ENCODE measurements around the gene INO80B.

The INO80B gene

GRCh38 chr2:74427551-74427950 is 27.3 kb upstream of the INO80B start:
- TF ChIP-seq POLR2AphosphoS5 (IDR thresholded peaks at IDR 0.05; ENCODE audit: low read depth, low read length), result no peak
- TF ChIP-seq POLR2A (IDR thresholded peaks at IDR 0.05; ENCODE audit: low read depth, low read length), result no peak
- no peak for TF ChIP-seq TAF1 (IDR thresholded peaks at IDR 0.05; ENCODE audit: borderline replicate concordance, low read depth, low read length)
- DNase-seq (ENCODE audit: insufficient read length) (no peak), FAIRE-seq (no peak)

GRCh38 chr2:74428675-74429074 is 26.2 kb upstream of the INO80B start:
- TF ChIP-seq TAF1 (IDR thresholded peaks at IDR 0.05; ENCODE audit: borderline replicate concordance, low read depth, low read length), result no peak
- TF ChIP-seq POLR2A (IDR thresholded peaks at IDR 0.05; ENCODE audit: low read depth, low read length), result no peak
- no peak for TF ChIP-seq POLR2AphosphoS5 (IDR thresholded peaks at IDR 0.05; ENCODE audit: low read depth, low read length)
- DNase-seq (ENCODE audit: insufficient read length) (no peak), FAIRE-seq (no peak)

GRCh38 chr2:74429487-74430451 is 25.1 kb upstream of the INO80B start:
- DNase-seq (ENCODE audit: insufficient read length), result no peak
- TF ChIP-seq TAF1 (IDR thresholded peaks at IDR 0.05; ENCODE audit: borderline replicate concordance, low read depth, low read length), result no peak
- TF ChIP-seq POLR2A (IDR thresholded peaks at IDR 0.05; ENCODE audit: low read depth, low read length), result no peak
- TF ChIP-seq POLR2AphosphoS5 (IDR thresholded peaks at IDR 0.05; ENCODE audit: low read depth, low read length), result no peak
- no peak for FAIRE-seq

GRCh38 chr2:74430502-74430901 is 24.4 kb upstream of the INO80B start:
- TF ChIP-seq POLR2A (IDR thresholded peaks at IDR 0.05; ENCODE audit: low read depth, low read length) (no peak), POLR2AphosphoS5 (IDR thresholded peaks at IDR 0.05; ENCODE audit: low read depth, low read length) (no peak), TAF1 (IDR thresholded peaks at IDR 0.05; ENCODE audit: borderline replicate concordance, low read depth, low read length) (no peak)
- FAIRE-seq, result no peak
- no peak for DNase-seq (ENCODE audit: insufficient read length)

GRCh38 chr2:74436111-74436805 is 18.6 kb upstream of the INO80B start:
- TF ChIP-seq POLR2AphosphoS5 (IDR thresholded peaks at IDR 0.05; ENCODE audit: low read depth, low read length) (no peak), POLR2A (IDR thresholded peaks at IDR 0.05; ENCODE audit: low read depth, low read length) (no peak), TAF1 (IDR thresholded peaks at IDR 0.05; ENCODE audit: borderline replicate concordance, low read depth, low read length) (no peak)
- FAIRE-seq (no peak), DNase-seq (ENCODE audit: insufficient read length) (no peak)

- TF ChIP-seq TAF1 (IDR thresholded peaks at IDR 0.05; ENCODE audit: borderline replicate concordance, low read depth, low read length) (no peak), POLR2AphosphoS5 (IDR thresholded peaks at IDR 0.05; ENCODE audit: low read depth, low read length) (no peak), POLR2A (IDR thresholded peaks at IDR 0.05; ENCODE audit: low read depth, low read length) (no peak)
- DNase-seq (ENCODE audit: insufficient read length), result no peak
- FAIRE-seq, result no peak
These were observed 17.8 kb upstream of the INO80B start for GRCh38 chr2:74436848-74437695.

- no peak for DNase-seq (ENCODE audit: insufficient read length)
- TF ChIP-seq POLR2A (IDR thresholded peaks at IDR 0.05; ENCODE audit: low read depth, low read length) (no peak), TAF1 (IDR thresholded peaks at IDR 0.05; ENCODE audit: borderline replicate concordance, low read depth, low read length) (no peak), POLR2AphosphoS5 (IDR thresholded peaks at IDR 0.05; ENCODE audit: low read depth, low read length) (no peak)
- FAIRE-seq, result no peak
These were observed 16.6 kb upstream of the INO80B start for GRCh38 chr2:74438248-74438647.

GRCh38 chr2:74439373-74439772 is 15.5 kb upstream of the INO80B start:
- FAIRE-seq (no peak), DNase-seq (ENCODE audit: insufficient read length) (no peak)
- TF ChIP-seq TAF1 (IDR thresholded peaks at IDR 0.05; ENCODE audit: borderline replicate concordance, low read depth, low read length) (no peak), POLR2A (IDR thresholded peaks at IDR 0.05; ENCODE audit: low read depth, low read length) (no peak), POLR2AphosphoS5 (IDR thresholded peaks at IDR 0.05; ENCODE audit: low read depth, low read length) (no peak)

- no peak for TF ChIP-seq TAF1 (IDR thresholded peaks at IDR 0.05; ENCODE audit: borderline replicate concordance, low read depth, low read length)
- TF ChIP-seq POLR2AphosphoS5 (IDR thresholded peaks at IDR 0.05; ENCODE audit: low read depth, low read length), result no peak
- TF ChIP-seq POLR2A (IDR thresholded peaks at IDR 0.05; ENCODE audit: low read depth, low read length), result no peak
- DNase-seq (ENCODE audit: insufficient read length), result no peak
- no peak for FAIRE-seq
These were observed 15.0 kb upstream of the INO80B start for GRCh38 chr2:74439803-74440377.

- FAIRE-seq, result peak; percentile 57
- TF ChIP-seq TAF1 (IDR thresholded peaks at IDR 0.05; ENCODE audit: borderline replicate concordance, low read depth, low read length), result no peak
- peak; percentile 55; the same call in 1 of the 2 replicates for TF ChIP-seq POLR2A (IDR thresholded peaks at IDR 0.05; ENCODE audit: low read depth, low read length)
- TF ChIP-seq POLR2AphosphoS5 (IDR thresholded peaks at IDR 0.05; ENCODE audit: low read depth, low read length), result no peak
- DNase-seq (ENCODE audit: insufficient read length), result peak; percentile 99
These were observed 14.3 kb upstream of the INO80B start for GRCh38 chr2:74440378-74441169.

Measured in GM12892 (cell line).